Peyer's patch (tissue), 4 donors: Measurements from ENCODE around the gene PAPSS2.

Source experiments
- POLR2A ChIP-seq, 2 donors: fragments of 450-650 bp; IDR thresholded peaks; one replicate each; pipeline ENCODE4 v1.5.1; 2017; ENCODE audit warnings: antibody characterized with exemption in 2 of 2, mild to moderate bottlenecking in 2 of 2, moderate library complexity in 2 of 2
- TF ChIP-seq, protein P1 (sequence below), 6 experiments: fragments of 450-650 bp in 4 of 6; fragments of 200-600 bp in 2 of 6; sonication (generic) in 1 of 6; IDR thresholded peaks; one replicate each; pipeline ENCODE4 v1.5.1; 2017 to 2019; ENCODE audit warnings: antibody characterized with exemption in 6 of 6, mild to moderate bottlenecking in 3 of 6, moderate library complexity in 1 of 6

- TF ChIP-seq, protein P1, sequence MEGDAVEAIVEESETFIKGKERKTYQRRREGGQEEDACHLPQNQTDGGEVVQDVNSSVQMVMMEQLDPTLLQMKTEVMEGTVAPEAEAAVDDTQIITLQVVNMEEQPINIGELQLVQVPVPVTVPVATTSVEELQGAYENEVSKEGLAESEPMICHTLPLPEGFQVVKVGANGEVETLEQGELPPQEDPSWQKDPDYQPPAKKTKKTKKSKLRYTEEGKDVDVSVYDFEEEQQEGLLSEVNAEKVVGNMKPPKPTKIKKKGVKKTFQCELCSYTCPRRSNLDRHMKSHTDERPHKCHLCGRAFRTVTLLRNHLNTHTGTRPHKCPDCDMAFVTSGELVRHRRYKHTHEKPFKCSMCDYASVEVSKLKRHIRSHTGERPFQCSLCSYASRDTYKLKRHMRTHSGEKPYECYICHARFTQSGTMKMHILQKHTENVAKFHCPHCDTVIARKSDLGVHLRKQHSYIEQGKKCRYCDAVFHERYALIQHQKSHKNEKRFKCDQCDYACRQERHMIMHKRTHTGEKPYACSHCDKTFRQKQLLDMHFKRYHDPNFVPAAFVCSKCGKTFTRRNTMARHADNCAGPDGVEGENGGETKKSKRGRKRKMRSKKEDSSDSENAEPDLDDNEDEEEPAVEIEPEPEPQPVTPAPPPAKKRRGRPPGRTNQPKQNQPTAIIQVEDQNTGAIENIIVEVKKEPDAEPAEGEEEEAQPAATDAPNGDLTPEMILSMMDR (IDR thresholded peaks at IDR 0.05) = no peak
- TF ChIP-seq POLR2A (IDR thresholded peaks at IDR 0.05) = no peak
These were observed 37.5 kb downstream of the PAPSS2 start for GRCh38 chr10:87696922-87697745.
